ENCODE results near the gene METTL4.

Gene METTL4, protein sequence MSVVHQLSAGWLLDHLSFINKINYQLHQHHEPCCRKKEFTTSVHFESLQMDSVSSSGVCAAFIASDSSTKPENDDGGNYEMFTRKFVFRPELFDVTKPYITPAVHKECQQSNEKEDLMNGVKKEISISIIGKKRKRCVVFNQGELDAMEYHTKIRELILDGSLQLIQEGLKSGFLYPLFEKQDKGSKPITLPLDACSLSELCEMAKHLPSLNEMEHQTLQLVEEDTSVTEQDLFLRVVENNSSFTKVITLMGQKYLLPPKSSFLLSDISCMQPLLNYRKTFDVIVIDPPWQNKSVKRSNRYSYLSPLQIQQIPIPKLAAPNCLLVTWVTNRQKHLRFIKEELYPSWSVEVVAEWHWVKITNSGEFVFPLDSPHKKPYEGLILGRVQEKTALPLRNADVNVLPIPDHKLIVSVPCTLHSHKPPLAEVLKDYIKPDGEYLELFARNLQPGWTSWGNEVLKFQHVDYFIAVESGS

DNA sequence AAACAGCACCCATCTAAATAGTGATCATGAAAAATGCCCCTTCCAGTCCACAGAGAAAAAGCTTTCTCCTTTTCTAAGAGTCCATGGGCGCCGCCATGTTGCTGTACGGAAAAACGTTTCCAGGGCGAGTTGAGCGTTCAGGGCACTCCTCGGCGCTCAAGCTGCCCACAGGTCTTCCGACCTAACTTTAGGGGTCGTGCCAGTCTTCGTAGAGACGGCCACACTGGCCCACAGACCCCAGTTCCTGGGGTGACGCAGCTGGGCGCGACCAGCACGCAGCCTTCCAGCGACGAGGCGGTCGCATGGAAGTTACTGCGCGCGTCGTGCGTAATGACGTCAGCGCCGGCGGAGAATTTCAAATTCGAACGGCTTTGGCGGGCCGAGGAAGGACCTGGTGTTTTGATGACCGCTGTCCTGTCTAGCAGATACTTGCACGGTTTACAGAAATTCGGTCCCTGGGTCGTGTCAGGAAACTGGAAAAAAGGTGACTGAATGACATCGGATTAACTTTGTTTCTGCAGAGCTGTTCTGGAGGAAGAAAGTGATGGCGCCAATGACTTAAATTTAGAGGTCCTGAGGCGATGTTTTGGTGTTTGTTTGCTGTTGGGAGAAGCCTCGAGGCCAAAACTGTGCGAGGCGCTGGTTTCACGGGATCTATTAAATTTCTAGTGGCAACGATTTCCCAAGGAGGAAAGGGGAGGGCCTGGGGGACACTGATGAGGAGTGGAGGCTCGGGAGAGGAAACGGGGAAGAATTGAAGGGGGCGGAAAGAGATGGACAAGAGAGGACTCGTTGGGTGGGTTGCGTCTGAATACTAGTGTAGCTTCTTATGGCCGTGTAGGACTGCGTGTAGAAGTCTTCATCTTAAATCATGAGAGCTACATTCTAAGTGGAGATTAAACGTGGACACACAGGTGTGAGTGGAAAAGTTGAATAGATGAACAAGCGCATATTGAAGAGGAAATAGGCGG, at the start of gene METTL4, which contains the start of gene NDC80:
Gene METTL4, minus strand, starts transcription at position 306 of the 971 bp plus-strand sequence. CDS start 4,289 bp downstream, outside the sequence.
Gene NDC80, plus strand, starts transcription at position 358 of the 971 bp plus-strand sequence. CDS start 1,429 bp downstream, outside the sequence.
- in situ Hi-C loops (cut with HindIII; ENCODE audit: low sequenced_read_pairs), result no loop called here

DNA sequence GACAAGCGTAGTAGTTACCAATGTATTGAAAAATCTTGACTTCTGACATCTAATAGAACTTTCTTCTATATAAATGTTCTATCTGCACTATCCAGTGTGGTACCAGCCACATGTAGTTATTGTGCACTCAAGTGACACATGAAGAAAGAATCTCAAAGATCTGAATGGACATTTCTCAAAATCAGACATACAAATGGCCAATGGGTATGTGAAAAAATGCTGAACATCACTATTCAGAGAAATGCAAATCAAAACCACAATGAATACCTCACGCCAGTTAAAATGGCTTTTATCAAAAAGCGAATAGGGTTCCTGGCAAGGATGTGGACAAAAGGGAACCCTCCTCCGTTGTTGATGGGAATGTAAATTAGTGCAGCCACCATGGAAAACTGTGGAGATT, 46.7 kb upstream of the METTL4 start:
- in situ Hi-C loops (cut with HindIII; ENCODE audit: low sequenced_read_pairs), result no loop called here

DNA sequence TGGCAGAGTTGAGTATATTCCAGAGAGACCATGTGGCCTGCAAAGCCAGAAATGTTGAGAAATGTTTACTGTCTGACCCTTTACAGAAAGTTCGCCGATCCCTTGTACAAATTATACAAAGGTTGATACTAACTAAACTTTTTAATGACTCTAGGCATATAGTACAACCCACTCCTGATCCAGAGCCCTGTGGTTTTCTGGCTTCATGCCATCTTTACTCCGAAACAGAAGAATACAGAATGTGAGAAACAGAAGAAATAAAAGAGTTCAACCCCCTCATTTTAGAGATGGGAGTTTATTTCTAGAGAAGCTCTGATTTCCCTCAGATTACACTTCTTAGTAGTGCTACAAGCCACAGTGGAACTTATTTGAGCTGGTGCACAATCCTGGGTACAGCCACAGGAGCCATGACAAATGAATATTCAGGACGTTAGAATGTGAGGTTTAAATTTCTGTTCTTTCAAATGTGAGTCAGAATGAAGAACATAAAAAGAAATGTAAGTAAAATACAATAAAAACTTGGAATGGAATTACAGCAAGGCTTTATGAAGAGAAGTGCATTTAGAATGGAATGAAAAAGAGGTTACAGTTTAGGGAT, 46.2 kb upstream of the METTL4 start:
- in situ Hi-C loops (cut with HindIII; ENCODE audit: low sequenced_read_pairs), result no loop called here

DNA sequence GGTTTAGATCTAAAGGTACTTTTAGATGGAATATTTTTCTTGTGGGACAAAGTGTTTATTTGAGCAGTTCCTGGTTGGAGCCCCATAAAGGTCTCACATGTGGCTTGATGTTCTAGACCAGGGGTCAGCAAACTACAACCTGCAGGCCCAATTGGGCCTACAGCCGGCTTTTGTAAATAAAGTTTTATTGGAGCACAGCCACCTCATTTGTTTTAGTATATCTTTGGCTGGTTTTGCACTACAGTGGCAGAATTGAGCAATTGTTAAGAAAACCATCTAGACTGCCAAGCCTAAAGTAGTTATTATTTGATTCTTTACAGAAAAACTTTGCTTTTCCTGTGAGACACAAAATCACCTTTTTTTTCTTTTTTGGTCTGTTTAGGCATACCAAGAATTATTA, 41.7 kb upstream of the METTL4 start:
- in situ Hi-C loops (cut with HindIII; ENCODE audit: low sequenced_read_pairs), result no loop called here

DNA sequence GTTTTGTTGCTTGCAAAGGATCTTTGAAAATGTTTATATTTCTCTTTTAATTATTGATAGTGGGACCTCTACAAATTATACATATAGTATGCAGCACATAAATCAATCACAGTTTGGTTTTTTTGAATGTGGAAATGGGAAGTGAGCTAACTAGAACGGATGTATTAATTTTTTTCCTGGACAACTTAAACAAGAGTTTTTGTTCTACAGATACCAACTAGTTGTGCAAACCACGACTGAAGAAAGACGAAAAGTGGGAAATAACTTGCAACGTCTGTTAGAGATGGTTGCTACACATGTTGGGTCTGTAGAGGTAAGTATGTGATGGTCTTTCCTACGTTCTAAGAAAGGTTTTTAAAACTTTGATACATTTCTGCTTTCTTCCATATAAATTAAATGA, 39.2 kb upstream of the METTL4 start:
- in situ Hi-C loops (cut with HindIII; ENCODE audit: low sequenced_read_pairs), result no loop called here

DNA sequence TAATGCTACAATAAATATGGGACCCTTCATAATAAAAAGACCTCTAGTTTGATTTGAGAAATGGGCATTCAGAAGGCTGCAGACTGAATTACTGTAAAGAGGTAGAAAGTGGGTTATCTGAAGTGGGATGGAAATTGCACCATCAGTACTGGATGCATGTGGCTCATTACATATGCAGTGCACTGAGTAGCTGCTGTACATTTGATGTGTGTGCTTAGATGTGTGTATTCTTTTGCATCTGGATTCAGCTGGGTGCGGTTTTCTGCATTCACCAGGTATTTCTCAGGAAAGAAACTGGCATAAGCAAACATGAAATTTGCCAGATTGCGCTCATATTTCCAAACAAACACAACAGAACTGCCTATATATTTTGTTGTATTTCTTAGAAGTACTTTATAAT, 38.3 kb upstream of the METTL4 start:
- in situ Hi-C loops (cut with HindIII; ENCODE audit: low sequenced_read_pairs), result no loop called here

DNA sequence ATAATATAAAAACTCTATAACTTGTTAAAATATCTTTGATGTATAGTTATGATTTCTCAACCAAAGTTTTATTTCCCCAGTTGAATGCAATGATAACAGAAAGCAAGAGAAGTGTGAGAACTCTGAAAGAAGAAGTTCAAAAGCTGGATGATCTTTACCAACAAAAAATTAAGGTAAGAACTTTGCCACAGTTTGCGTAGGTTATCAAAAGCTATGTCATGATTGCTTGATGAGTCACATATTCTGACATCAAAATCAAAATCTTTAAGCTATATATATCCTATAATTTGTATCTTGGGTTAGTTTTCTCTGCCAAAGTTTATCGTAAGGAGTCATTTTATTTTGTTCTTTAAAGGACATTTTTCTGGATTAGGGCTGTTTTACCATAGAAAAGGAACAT, 35.0 kb upstream of the METTL4 start:
- in situ Hi-C loops (cut with HindIII; ENCODE audit: low sequenced_read_pairs), result no loop called here

DNA sequence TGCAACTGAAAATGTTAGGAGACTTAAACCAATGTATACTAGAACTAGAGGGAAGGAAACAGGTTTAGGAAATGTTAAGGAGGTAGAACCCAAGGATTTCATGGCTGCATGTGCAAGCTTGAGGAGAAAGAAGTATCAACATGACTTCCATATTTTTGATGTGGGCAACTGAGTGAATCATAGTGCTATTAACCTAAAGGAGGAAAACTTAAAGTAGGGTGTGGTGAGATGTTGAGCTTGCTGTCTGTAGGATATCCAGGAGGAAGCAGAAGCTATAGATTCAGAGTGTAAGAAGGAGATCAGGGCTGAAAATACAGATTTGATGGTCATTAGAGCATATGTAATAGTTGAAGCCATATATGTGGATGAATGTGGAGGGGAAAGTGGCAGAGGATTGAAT, 31.5 kb upstream of the METTL4 start:
- in situ Hi-C loops (cut with HindIII; ENCODE audit: low sequenced_read_pairs), result no loop called here

DNA sequence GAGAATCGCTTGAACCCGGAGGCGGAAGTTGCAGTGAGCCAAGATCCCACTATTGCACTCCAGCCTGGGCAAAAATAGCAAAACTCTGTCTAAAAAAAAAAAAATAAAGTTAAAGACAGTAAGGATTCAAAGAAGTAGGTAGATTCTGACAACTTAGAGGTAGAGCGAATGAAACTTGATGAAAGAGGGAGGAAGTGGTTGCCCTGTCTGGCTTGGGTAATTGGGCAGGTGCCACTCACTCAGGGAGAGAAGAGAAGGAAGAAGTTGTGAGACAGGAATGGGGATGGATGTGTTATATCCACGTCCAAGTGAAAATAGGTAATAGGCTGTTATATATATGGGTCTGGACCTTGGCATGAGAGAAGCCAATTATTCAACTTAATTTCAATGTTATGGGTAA, 26.3 kb upstream of the METTL4 start:
- in situ Hi-C loops (cut with HindIII; ENCODE audit: low sequenced_read_pairs), result no loop called here

DNA sequence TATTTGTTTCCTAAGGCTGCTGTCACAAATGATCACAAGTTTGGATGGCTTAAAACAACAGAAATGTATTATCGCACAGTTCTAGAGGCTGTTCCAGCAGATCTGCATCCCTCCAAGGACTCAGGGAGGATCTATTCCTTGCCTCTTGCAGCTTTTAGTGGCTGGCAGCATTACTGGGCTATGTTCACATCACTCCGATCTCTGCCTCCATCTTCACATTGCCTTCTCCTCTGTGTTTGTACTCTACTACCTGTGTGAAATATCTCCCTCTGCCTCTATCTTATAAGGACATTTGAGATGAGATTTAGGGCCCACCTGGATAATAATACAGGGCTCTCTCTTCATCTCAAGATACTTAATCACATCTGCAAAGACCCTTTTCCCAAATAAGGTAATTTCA, 19.0 kb upstream of the METTL4 start:
- in situ Hi-C loops (cut with HindIII; ENCODE audit: low sequenced_read_pairs), result no loop called here

DNA sequence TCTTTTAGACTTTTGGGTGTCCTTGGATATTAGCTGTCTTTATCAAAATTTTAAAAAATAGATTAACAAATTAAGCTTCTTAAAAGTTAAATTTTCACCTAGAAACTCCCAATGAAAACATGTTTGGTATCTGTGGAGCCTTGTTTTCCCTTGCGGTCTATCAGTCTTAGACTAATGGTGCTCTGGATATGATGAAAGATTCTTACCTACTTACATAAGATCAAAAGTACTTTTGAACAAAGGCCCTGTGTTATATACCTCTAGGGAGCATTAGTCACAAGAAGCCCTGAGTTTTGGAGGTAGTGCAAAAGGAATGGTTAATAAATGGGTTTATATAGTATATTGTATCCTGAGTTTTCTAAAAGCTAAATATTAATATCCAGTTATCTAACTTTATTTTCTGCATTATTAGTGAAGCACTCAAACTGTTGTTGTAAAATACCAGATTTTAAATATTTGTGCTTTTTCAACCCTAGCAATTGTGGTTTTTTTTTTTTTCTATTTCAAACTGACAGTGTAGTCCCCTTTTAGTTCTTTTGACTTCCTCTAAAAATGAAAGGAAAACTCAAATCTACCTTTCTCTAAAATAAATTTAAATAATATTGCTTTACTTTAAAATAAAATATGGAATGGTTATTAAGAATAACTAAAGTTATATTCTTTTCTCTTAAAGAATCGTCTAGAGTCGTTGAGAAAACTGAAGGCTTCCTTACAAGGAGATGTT, 18.2 kb upstream of the METTL4 start:
- in situ Hi-C loops (cut with HindIII; ENCODE audit: low sequenced_read_pairs), result no loop called here

DNA sequence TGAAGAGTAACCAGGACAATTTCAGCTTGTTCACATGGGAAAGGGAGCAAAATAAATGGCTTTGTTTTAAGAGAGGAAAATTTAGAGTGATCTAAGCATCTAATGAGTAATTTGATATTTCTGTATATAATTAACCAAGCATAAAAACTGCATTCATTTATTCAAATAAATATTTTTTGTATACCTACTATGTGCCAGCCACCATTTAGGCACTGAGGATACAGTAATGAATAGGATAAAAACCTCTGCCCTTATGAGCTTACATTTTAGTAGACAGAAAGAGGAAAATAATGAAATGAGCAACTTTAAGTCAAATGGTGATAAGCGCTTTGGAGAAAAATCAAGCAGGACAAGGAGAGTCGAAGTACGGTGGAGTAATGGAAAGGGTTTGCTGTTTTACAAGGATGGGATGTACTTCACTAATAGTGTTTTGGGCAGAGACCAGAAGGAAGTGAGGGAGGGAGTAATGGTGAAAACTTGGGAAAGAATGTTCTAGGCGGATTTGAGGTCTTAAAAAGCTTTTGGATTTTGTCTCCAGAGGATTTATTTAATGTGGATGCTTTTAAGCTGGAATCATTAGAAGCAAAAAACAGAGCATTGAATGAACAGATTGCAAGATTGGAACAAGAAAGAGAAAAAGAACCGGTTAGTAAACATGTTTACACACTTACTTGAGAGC, 17.5 kb upstream of the METTL4 start:
- in situ Hi-C loops (cut with HindIII; ENCODE audit: low sequenced_read_pairs), result no loop called here

DNA sequence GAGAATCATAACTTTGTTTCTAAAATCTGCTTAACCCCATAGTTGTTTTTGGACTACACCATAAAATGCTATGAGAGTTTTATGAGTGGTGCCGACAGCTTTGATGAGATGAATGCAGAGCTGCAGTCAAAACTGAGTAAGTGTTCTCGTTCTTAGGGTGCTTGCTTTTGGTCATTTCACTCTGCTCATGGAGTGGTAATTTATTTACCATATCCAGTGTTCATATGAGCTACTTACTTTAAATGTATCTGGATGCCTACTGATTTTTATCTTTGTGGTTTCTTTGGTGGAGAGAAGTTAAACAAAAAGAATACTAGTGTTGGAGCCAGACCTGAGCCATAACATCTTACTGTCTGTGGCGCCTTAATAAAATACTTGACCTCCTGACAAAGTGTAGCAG, 16.5 kb upstream of the METTL4 start:
- in situ Hi-C loops (cut with HindIII; ENCODE audit: low sequenced_read_pairs), result no loop called here

DNA sequence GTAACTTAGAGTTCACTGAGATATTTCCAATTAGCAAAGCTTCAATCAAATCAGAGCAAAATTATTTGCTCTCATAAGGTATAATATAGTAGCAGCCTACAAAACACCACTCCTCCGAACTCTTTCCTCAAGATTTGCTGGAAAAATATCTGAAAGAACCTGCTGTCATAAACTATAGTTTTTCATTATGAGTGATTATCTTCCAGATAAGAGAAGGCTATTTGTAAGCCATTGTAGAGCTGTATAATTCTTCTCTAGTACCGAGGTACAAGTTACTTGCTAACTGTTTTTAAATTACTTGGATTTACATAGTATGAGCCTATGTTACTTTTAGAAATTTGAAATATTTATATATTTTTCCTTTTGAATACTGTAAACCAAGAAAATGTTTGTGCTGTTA, 2.1 kb upstream of the METTL4 start:
- in situ Hi-C loops (cut with HindIII; ENCODE audit: low sequenced_read_pairs), result no loop called here

DNA sequence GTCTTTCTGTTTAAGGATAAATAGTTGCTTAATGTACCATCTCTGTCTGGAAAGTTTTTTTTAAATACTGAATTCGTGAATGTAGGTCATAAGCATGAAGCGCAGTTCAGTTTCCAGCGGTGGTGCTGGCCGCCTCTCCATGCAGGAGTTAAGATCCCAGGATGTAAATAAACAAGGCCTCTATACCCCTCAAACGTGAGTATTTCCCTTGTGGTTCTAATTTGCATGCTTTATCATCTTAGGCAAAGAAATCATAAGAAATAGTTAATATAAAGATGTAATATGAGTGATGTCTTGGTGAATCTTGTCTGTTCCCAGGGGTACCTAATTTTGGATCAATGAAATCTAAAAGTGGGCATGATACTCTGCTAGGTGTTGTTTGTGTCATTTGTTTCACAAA, 1.6 kb upstream of the METTL4 start:
- in situ Hi-C loops (cut with HindIII; ENCODE audit: low sequenced_read_pairs), result no loop called here

DNA sequence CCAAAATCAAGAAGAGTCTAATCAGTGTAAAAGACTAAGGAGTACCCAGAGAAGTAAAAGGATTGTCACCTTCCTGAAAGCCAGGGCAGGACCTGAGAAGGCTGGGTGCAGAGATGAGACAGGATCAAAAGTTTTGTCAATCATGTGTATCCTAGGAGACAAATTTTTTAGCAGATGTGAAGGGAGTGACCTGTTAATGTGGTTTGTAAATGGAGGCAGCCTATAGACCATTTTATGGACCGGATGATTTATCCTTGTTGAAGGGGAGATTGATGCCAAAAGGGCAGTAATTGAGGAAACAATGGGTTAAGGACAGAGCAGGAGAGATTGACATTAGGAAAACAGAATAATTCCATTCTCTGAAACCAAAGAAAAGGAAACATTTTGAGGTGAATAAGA, 865 bp upstream of the METTL4 start:
- in situ Hi-C loops (cut with HindIII; ENCODE audit: low sequenced_read_pairs), result no loop called here

DNA sequence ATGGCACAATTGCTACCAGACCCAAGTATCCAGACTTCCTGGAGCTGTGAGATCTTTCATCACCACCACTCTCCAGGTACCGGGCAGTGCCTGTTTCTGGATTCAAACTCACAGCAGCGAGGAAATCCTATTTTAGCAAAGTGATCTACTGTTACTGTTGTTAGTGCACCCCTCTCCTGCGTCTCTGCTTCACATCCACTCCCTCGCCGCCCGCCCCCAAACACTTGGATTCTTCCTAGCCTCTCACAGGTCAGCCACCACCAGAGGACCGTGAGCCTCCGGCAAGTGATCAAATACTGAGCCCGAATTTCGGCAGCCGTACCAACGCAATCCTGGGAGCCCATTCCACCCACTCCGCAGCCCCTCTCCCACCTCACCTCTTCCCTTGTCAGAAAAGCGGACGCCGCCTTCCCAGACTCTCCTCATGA, 519 bp downstream of the METTL4 start:
- in situ Hi-C loops (cut with HindIII; ENCODE audit: low sequenced_read_pairs), result no loop called here

DNA sequence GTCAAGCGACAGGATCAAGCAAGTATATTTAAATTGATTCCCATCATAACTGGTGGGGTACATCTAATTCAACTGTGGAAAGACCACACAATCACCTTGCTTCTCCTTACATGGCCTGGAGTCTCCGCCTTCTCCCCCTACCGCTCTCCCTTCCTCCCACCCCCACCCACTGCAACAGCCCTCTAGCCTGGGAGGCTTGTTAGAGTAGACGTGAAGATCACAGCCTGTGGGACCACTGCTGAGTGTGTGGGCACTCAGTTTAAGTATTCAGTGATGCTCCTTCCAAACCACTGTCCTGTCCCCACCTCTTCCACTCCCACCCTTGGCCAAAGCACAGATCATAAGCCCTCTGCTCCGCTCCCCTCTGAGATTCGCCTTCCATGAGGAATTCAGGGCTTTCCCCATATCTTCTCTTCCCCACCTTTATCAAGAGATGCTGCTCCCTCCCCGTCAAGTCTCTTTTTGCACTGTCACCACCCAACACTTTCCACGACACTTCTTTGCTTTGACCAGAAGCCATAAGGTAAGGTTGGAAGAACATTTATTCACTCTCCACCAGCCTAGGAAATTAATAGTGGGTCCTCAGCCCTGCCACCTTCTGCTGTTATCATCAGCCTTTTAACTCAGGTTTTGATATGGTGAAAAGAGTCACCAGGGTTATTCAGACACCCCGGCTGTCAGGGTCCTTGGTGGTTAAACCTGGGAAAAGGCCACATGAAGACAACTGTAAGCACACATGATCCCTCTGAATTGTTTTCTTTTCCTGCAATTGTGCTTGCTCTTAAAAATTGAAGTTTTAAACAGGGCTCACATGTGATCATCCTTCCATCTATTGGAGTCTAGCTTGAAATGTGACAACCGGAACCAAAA, 1.7 kb downstream of the METTL4 start:
- in situ Hi-C loops (cut with HindIII; ENCODE audit: low sequenced_read_pairs), result no loop called here

DNA sequence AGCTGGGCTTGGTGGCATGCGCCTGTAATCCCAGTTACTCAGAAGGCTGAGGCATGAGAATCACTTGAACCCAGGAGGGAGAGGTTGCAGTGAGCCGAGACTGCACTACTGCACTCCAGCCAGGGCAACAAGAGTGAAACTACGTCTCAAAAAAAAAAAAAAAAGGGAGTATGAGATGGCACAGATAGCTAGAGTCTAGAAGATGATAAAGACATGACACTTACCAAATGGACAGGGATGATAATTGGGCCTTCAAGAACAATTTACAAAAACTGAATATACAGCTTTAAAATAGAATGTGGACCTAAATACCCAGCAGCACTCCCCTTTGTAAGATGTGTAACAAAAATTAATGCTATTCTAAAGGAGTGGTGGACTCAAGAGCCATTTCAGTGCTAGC, 2.7 kb downstream of the METTL4 start:
- in situ Hi-C loops (cut with HindIII; ENCODE audit: low sequenced_read_pairs), result no loop called here

Measured in DLD1 (cell line).